A549 (cell line): ENCODE measurements around the gene CGB7.

Experiments used
- CTCF ChIP-seq: fragments of >200 bp; sonication (Bioruptor Twin); formaldehyde crosslinking; IDR thresholded peaks from 3 replicates; pipeline ENCODE4 v1.5.1; 2016
- JUN ChIP-seq, 2 experiments: fragments of >200 bp; sonication (Bioruptor Twin); formaldehyde crosslinking; IDR thresholded peaks; 2 replicates in 1 of 2; 3 replicates in 1 of 2; pipeline ENCODE4 v1.6.1; 2016 to 2017
- MAFK ChIP-seq: fragments of 450-650 bp; IDR thresholded peaks from 2 replicates; pipeline ENCODE4 v1.6.1; 2014; ENCODE audit not compliant: partially characterized antibody
- MAZ ChIP-seq: fragments of 150-350 bp; IDR thresholded peaks from 2 replicates; pipeline ENCODE4 v1.6.1; 2014; ENCODE audit warnings: antibody characterized with exemption, low read depth, low read length, borderline replicate concordance
- SMC3 ChIP-seq: fragments of >200 bp; sonication (Bioruptor Twin); formaldehyde crosslinking; IDR thresholded peaks from 3 replicates; pipeline ENCODE4 v1.6.1; 2018; ENCODE audit warnings: inconsistent platforms
- SREBF2 ChIP-seq: fragments of 450-650 bp; IDR thresholded peaks from 2 replicates; pipeline ENCODE4 v1.6.1; 2014; ENCODE audit warnings: mild to moderate bottlenecking, moderate library complexity
- ZC3H11A ChIP-seq: fragments of 450-650 bp; IDR thresholded peaks from 2 replicates; pipeline ENCODE4 v1.6.1; 2014; ENCODE audit warnings: antibody characterized with exemption, mild to moderate bottlenecking

GRCh38 chr19:49104229-49104864 is 46.8 kb upstream of the CGB7 start:
- TF ChIP-seq ZC3H11A (no peak), CTCF (no peak), MAFK (no peak), JUN (IDR thresholded peaks at IDR 0.05) (no peak), SREBF2 (no peak), MAZ (no peak), SMC3 (no peak)
